CMK (cell line): Measurements from ENCODE around the gene NIPBL.
"Not testable (repeated sequence)": the region's sequence is repeated elsewhere in the genome, so short reads cannot be mapped to it uniquely, and the experiment has no call there.

Source experiments
- DNase-seq: peaks from one replicate; pipeline ENCODE4 v3.0.0-alpha.2; 2010; ENCODE audit warnings: low read depth

Gene NIPBL

DNA sequence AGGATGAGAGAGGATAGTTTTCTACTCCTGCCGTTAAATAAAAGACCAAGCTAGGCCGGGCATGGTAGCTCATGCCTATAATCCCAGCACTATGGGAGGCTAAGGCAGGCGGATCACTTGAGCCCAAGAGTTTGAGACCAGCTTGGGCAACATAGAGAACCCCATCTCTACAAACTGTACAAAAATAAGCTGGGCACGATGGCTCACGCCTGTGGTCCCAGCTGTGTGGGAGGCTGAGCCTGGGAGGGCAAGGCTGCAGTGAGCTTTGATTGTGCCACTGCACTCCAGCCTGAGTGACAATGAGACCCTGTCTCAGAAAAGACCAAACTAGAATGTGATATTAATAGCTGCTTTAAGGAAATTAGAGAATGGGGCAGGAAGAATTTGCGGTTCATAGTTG lies 158.4 kb downstream of the NIPBL start:
- DNase-seq = no peak

DNA sequence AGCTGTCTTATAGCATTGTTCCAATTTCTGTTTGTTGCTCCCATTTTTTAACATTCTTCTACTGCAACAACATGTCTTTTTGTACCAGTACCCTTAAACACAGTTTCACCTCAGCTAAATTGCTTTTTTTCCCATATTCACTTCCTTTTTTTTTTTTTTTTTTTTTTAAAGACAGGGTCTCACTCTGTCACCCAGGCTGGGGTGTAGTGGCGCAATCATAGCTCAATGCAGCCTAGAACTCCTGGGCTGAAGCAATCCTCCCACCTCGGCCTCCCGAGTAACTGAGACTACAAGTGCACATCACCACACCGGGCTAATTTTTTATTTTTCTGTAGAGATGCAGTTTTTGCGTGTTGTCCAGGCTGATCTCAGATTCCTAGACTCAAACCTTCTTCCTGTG lies 161.3 kb downstream of the NIPBL start:
- DNase-seq = no peak

DNA sequence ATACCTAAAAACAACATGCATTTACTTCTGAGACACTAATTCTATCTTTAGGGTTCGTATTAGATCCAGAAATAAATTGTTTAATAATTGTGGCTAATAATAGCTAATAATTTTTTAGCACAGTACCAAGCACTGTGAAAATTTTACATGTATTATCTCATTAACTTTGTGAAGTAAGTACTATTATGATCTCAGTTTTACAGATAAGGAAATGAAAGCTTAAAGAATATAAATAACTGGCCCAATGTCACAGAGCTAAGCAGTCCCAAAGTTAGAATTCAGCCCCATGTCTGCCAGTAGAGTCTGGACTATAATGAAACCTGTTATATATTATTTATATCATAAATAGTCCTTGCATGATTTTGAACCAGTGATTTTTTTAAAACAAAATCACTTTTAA lies 163.3 kb downstream of the NIPBL start:
- DNase-seq = no peak

DNA sequence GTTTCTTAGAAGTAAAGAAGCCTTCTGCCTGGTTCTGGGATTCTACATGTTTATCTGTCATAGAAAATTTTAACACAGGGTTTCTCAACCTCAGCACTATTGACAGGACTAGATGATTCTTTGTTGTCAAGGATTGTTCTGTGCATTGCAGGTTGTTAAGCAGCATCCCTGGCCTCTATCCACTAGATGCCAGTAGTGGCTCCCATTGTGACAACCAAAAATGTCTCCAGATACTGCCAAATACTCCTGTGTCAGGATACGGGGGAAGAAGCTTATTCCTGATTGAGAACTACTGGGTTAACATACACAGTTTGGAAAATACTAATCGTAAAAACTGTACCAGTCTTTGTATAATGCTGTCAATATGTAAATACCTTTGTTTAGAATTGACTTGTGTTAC lies 167.1 kb downstream of the NIPBL start:
- no peak for DNase-seq

DNA sequence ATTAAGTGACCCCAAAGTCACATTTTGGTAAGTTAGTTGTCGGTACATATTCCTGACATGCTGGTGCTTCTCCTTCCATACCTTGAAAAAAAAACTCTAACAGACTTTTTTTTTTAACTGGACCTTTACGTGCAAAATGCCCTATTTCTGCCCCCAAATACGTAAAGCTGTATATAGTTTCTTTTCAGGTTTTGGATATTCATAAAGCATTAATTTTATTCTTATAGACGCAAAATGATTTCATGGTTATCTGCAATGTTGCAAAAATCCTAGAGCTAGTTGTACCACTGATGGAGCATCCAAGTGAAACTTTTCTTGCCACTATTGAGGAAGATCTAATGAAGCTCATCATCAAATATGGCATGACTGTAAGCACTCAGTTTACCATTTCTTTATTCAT lies 167.6 kb downstream of the NIPBL start:
- no peak for DNase-seq

DNA sequence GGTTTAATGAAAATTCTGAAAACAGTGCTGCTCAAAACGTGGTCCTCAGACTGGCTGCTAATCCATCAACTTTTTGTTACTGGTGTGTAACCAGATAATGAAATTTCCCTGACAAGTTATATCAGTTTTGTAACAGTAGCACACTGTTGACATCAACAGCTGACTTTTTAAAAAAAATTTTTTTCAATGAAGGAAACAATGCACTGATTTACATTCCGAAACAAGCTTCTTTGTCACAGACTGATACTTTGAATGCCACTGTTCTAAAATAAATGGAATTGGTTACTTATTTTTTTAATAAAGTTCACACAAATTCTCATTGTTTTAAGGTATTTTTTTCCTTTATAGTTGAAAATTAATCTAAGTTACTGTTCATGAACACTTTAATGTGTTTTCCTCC lies 169.1 kb downstream of the NIPBL start:
- DNase-seq = no peak

DNA sequence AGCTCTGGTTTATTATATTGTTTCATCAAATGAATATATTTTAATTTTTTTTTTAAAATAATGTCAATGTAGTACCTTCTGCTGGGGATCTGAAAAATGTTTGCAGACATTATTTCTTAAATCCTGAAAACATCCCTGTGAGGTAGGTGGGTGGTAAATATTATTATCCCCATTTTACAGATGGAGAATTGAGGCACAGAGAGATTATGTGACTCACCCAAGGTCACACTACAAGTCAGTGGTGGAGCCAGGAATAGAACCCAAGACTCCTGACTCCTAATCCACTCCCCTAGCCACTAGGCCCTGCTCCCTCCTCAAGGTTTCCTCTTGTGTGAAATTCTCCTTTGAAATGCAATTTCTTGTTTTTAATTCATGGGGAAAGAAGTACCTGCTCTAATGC lies 171.4 kb downstream of the NIPBL start:
- no peak for DNase-seq

DNA sequence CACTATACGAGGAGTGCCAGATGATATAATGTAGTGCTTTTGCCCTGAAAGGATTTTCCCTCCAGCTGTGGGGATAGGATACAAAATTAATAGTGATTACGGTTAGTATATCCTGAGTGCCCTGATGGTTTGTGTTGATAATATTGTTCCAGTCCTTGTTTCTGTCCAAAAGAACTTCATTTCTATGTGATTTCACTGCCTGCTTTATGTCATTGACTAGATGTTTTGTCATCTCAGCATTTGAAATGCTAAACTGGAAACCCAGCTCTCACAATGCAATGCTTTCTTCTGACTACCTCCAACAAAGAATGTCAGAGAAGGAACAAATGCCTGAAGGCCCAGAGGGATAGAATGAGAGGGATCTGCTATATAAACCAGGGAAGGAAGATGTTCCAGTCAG lies 177.8 kb downstream of the NIPBL start:
- no peak for DNase-seq

DNA sequence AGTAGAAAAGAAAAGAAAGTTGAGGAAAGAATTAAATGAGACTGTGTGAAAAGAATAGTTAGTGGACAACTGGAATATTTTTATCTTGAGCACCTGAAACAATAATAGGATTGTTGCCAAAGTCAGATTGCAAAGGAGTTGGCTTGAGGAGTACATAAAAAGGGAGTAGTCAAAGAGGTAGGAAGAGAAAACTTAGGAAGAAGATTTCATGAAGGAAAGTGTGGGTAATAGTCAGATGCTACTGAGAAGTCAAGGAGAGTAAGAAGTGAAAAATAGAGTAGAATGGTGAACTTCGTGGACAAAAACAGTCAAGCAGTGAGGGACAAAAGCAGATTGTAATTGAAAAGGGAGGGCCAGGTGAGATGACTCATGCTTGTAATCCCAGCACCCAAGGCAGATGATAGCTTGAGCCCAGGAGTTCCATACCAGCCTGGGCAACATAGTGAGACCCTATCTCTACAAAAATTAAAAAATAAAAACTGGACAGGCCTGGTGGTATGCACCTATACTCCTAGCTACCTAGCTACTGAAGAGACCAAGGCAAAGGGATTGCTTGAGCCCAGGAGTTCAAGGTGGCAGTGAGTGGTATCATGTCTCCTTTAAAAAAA lies 178.9 kb downstream of the NIPBL start:
- DNase-seq = no peak

DNA sequence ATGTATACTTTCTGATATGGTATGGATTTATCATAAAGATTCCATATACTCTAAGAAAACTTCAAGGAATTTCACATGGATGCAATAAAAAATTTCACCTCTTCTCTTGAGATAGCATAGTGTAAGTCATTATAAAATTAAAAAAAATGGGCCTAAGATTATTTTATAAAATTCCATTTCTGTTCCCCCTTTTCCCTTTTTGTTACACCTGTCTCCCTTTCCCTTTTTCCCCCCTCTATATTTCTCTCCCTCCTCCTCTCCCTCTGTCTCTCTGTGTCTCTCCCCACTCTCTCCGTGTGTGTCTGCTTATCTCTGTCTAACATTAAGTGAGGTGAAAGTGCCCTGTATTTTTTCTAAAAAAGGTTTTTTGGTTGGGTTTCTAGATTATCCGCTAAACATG lies 180.2 kb downstream of the NIPBL start:
- DNase-seq = no peak

DNA sequence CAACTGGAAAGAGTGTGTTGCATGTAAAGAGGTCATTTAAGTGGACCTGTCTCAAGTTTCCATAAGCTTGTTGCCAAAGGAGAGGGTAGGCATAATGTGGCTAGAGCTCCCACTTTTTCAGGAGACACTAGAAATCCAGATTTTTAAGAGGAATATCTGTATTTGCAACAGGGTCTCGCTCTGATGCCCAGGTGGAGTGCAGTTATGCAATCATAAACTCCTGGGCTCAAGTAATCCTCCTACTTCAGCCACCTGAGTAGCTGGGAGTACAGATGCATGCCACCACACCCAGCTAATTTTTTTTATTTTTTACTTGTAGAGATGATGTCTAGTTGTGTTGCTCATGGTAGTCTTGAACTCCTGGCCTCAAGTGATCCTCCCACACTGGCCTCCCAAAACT lies 183.5 kb downstream of the NIPBL start:
- DNase-seq = no peak

DNA sequence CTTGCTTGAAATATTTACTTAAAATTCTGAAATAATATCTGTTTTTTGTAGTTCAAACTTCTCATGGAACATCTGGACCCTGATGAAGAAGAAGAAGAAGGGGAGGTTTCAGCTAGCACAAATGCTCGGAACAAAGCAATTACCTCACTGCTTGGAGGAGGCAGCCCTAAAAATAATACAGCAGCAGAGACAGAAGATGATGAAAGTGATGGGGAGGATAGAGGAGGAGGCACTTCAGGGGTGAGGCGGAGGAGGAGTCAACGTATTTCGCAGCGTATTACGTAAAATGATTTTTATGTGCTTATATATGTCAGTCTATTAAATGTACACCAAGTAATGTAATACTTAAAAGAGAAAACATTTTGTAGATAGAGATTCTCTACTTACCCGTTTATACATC lies 187.2 kb downstream of the NIPBL start:
- no peak for DNase-seq

DNA sequence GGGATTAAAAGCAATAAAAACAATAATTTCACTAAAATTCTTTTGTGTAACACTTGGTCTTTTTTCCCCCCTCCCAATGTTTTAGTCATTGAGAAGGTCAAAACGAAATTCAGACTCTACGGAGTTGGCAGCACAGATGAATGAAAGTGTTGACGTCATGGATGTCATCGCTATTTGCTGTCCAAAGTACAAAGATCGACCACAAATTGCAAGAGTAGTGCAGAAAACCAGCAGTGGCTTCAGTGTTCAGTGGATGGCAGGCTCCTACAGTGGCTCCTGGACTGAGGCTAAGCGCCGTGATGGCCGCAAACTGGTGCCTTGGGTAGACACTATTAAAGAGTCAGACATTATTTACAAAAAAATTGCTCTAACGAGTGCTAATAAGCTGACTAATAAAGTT lies 187.9 kb downstream of the NIPBL start:
- no peak for DNase-seq

DNA sequence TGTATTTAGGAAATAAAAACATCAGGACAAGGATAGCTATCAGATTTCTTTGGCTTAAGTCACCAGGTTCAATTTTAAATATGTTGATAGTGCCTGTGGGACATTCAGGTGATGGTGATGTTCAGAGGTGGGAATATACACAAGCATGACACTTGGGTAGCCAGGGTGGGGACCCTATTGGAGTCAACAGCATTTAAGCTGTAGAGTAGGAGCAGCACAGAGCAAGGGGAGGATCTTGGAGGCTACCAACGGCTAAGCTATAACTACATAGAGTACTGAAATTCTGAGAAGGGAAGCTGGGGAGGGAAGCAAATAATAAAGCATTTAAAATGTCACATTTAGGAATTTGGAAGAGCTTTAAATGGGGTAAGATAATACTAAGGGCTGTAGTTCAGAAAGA lies 194.9 kb downstream of the NIPBL start:
- no peak for DNase-seq

DNA sequence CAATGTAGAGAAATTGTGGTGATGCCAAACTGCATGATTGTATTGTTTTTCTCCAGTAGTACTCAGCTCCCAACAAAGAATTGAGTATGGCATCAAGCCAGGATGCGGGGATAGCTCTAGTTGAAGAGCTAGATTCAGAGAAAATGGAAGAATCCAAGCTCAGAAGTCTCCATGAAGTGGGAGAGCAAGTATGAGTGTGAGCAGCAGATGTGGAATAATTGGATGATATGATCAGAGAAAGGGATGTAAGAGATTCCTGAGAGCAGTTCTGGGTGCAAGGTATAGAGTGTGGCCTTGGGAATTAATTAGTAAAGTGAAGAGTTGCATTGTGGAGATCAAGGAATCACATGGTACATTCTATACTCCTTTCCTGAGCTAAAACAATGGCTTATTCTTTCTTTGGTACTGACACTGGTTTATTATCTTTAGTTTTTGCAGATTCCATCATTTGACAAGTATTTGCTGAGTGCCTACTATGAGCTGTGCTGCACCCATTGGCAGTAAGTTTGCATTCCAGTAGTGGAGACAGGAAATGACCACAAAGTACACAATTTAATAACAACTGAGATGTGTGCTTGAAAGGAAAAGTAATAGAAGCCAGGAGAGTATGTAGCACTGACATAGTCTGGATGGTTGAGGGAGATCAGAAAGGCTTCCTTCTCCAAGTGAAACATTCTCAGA lies 195.5 kb downstream of the NIPBL start:
- no peak for DNase-seq

DNA sequence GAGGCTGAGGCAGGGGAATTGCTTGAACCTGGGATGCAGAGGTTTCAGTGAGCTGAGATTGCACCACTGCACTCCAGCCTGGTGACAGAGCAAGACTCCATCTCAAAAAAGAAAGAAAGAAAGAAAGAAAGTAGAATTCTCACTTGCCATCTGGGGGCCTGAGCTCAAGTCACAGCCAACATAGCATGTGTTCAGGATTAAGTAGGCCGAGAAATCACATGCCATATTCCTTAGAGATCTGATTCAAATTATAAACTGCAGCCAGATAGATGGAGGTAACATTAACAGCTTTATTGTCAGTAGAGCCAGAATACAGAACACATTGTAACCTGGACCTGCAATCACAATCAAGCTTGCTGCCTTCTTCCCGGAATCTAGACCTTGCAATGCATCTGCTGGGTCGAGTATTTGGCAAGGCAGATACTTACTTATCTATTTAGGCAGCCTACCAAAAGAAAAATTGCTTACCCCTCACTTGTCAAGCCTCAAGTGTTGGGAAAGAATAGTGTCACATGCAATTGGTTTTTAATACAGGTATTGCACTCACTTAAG lies 198.9 kb downstream of the NIPBL start:
- DNase-seq = no peak

DNA sequence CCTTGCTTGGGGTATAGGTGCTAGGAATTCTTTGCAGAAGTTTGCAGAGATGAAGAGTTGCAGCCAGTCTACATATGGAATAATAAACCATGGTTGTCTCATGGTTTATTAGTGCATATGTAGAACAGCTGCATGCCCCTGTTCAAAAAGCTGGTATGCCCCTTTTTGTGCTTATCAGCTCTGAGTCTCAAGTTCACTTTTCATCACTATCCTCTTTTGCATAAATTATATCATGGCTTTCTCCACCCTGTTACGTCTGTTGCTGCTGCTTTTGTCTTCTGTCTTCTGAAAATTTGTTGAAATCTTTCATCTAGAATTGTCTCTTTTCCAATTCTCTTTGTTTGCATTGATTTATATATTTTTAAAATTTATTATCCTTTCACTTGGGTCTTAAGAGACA lies 200.6 kb downstream of the NIPBL start:
- no peak for DNase-seq

DNA sequence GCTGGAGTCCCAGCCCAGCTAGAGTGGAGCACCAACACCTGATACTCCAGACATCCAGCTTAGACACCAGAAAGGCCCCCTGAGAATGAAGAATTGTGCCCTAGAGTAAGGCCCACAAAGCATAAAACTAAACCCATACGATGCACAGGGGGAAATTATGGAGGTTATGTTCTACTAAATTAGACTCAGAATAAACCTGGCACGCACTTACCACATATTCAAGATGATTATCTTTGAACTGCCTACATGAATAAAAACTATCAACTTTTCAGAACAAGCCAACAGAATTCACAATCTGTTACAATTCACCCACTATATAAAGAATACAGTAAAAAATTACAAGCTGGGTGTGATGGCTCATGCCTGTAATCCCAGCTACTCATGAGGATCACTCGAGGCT lies 204.1 kb downstream of the NIPBL start:
- no peak for DNase-seq

DNA sequence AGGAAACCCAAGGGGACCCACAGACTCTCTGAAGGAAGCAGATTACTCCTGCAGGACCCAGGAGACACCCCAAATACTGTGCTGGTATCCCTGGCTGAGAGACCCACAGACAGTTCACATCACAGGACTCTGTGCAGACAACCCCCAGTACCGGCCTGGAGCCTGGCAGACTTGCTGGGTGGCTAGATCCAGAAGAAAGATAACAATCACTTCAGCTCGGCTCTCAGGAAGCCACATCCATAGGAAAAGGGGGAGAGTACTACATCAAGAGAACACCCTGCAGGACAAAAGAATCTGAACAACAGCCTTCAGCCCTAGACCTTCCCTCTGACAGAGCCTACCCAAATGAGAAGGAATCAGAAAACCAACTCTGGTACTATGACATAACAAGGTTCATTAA lies 206.4 kb downstream of the NIPBL start:
- DNase-seq = not testable (repeated sequence)

DNA sequence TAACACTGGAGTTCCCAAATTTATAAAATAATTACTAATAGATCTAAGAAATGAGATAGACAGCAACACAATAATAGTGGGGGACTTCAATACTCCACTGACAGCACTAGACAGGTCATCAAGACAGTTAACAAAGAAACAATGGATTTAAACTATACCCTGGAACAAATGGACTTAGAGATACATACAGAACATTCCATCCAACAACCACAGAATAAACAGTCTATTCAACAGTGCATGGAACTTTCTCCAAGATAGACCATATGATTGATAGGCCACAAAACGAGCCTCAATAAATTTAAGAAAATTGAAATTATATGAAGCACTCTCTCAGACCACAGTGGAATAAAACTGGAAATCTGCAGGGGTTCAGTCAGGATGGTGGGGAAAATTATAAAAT lies 209.5 kb downstream of the NIPBL start:
- not testable (repeated sequence) for DNase-seq

DNA sequence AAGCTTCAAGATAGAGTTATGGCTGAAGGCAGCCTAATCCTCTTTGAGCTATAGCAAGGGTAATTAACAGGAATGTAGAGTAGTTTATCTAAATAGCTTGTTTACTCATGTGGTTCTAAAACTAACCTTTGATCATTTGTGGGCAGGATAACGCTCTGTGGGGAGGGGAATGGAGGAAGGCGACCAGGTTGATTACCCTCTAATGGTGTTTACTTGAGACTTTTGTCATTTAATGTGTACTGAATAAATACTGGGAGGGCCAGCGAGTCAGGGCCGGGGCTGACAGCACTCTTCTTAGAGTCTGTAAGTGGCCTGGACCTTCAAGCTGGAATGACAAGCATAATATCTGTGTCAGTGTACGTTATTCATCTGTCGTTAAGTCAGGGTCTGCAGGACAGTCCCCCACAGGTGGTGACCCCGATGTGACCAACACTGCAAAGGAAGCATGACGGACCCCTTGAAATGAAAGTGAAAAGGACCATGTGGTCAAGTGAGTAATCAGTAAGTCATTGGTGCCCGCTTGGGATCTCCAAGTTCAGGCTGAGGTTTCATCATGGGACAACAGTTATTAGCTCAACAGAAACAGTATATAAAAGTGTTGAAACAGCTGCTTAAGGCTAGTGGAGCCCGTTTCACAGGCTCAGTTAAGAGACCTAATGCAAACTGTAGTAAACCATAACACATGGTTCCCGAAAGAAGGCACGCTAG lies 210.1 kb downstream of the NIPBL start:
- DNase-seq = no peak

DNA sequence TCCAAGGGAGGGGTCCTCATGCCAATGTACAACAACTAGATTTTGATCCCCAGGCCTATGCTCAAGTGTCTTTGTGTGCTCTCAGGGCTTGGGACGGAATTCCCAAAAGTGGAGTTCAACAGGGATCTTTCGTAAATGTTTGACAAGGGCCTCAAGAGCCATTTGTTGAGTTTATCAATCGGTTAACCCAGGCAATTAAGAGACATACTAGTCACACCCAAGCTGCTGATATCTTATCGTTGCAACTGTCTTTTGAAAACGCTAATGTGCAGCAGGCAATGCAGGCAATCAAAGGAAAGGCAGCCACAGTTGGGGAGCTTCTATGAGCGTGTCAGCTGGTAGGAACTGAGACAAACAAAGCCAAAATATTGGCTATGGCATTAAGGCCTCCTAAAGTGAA lies 211.4 kb downstream of the NIPBL start:
- DNase-seq = no peak

DNA sequence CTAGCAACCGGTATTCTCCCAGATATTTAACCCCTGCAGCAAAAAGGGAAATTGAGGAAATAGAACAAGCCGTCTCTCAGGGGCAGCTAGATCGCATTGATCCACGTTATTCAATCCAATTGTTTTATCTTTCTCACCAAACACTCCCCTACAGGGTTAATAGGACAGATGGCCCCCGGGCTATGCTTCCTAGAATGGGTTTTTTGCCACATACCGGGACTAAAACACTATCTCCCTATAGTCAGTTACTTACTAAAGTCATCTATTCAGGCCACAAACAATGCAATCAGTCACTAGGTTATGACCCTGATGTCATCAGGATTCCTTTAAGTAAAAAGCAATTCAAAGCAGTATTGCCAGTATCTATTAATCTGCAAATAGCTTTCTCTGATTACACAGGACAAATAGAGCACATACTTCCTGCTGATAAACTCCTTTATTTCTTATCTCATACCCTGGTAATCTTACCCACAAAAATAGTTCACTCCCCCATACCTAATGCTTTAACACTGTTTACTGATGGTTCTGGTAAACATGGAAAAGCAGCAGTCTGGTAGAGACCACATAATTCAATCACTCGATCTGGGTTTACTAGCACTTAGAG lies 213.7 kb downstream of the NIPBL start:
- DNase-seq = peak; percentile 55
